Chondrocyte (in vitro differentiated cells): ENCODE measurements around the gene CNNM4. TPM values are rescaled to one million over a fixed set of nuclear protein-coding genes. Genes with fewer than 3 reads are reported as not detected.
A peak's percentile ranks its signal among the peaks of the same experiment; 100 is the strongest.

Experiments
- DNase-seq: peaks from one replicate; pipeline ENCODE4 v3.0.0; 2021; ENCODE audit warnings: mixed read lengths, low spot score
- H3K27ac Mint-ChIP-seq: one replicate; pipeline ENCODE4 v1.8.0; 2021; ENCODE audit warnings: mild to moderate bottlenecking, moderate library complexity, mixed read lengths; ENCODE audit not compliant: unreplicated experiment
- H3K27me3 Mint-ChIP-seq: 2 replicates; pipeline ENCODE4 v1.8.0; 2021; ENCODE audit warnings: low read depth, mixed read lengths
- H3K36me3 Mint-ChIP-seq: 2 replicates; pipeline ENCODE4 v1.8.0; 2021; ENCODE audit warnings: low read depth, mixed read lengths
- H3K4me1 Mint-ChIP-seq: 2 replicates; pipeline ENCODE4 v1.8.0; 2021; ENCODE audit warnings: low read depth, mild to moderate bottlenecking, mixed read lengths
- H3K4me3 Mint-ChIP-seq: one replicate; pipeline ENCODE4 v1.8.0; 2021; ENCODE audit warnings: mild to moderate bottlenecking, moderate library complexity, mixed read lengths; ENCODE audit not compliant: unreplicated experiment
- H3K9me3 Mint-ChIP-seq: 2 replicates; pipeline ENCODE4 v1.8.0; 2021; ENCODE audit warnings: low read depth, mixed read lengths
- total RNA-seq: library from RNA; stranded (reverse); gene quantifications from 3 replicates; pipeline ENCODE4 v1.2.1, GENCODE V29; 2021
- TF ChIP-seq, protein P1 (sequence below): fragments of 200-600 bp; sonication (generic); IDR thresholded peaks from 2 replicates; pipeline ENCODE4 v1.5.0; 2021; ENCODE audit warnings: antibody characterized with exemption, mild to moderate bottlenecking, moderate library complexity

Gene CNNM4
- total RNA-seq, 1 donor from 2014 or later, result 7.6 TPM

DNA sequence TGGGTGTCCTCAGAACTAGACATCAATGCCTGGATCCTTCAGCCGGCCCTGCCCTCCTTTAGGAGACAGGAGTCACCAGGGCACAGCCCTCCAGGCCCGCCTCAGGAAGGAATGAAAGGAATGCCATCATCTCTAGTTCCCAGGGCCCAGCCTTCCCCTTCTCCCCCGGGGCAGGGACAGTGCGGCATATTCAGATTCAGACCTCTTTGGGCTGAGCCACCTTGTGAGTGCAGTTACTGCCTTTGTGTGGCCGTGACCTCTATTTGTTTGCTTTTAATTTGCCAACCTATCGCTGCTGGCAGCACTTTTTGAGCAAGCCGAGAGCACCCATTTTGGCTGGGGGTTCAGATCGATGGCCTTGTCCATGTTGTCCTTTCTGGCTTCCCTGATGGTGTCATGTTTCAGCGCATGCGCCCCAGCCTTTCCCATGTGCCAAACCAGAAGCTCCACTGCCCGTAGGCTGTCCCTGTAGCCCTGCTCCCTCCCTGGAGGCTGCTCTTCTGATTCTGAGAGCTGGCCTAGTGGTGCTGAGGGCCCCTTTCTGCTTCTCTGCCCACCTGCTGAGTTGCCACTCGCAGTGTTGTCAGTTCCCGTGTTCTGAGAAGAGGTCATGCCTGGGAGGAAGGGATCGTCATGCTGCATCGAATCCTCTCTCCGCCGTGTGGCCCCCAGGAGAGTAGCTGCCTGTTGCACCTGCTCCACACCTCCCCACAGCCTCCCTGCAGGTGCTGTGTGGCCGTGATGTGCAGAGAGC, 72.2 kb downstream of the CNNM4 start:
- peaks cover 14% of the 10 kb centered on the region for H3K4me1 Mint-ChIP-seq
- TF ChIP-seq, protein P1, sequence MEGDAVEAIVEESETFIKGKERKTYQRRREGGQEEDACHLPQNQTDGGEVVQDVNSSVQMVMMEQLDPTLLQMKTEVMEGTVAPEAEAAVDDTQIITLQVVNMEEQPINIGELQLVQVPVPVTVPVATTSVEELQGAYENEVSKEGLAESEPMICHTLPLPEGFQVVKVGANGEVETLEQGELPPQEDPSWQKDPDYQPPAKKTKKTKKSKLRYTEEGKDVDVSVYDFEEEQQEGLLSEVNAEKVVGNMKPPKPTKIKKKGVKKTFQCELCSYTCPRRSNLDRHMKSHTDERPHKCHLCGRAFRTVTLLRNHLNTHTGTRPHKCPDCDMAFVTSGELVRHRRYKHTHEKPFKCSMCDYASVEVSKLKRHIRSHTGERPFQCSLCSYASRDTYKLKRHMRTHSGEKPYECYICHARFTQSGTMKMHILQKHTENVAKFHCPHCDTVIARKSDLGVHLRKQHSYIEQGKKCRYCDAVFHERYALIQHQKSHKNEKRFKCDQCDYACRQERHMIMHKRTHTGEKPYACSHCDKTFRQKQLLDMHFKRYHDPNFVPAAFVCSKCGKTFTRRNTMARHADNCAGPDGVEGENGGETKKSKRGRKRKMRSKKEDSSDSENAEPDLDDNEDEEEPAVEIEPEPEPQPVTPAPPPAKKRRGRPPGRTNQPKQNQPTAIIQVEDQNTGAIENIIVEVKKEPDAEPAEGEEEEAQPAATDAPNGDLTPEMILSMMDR, result no peak
- peak overlapping the region; percentile 89 for H3K27ac Mint-ChIP-seq
- peaks cover 11% of the 10 kb centered on the region for H3K36me3 Mint-ChIP-seq
- DNase-seq, result peak; percentile 80
- H3K4me3 Mint-ChIP-seq, result peak overlapping the region; percentile 52
- H3K9me3 Mint-ChIP-seq, result no peaks in the 10 kb centered on the region
- H3K27me3 Mint-ChIP-seq, result no peaks in the 10 kb centered on the region

DNA sequence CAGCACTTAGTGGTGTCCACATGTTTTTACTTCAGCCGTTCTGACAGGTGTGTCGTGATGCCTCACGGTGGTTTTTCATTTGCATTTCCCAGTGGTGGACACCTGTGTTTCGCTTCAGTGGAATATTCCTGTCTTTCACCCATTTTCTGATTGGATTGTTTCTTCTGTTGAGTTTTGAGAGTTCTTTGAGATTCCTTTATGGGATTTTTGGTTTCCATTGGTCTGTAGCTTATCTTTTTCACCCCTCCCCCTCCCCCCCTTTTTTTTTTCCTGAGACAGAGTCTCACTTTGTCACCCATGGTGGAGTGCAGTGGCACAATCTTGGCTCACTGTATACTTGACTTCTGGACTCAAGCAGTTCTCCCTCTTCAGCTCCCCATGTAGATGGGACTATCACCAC, 75.1 kb downstream of the CNNM4 start:
- H3K4me1 Mint-ChIP-seq, result peaks cover 14% of the 10 kb centered on the region
- no peaks in the 10 kb centered on the region for H3K27me3 Mint-ChIP-seq
- no peak for DNase-seq
- H3K9me3 Mint-ChIP-seq, result no peaks in the 10 kb centered on the region
- no peak overlapping the region for H3K27ac Mint-ChIP-seq
- H3K36me3 Mint-ChIP-seq, result no peaks in the 10 kb centered on the region
- no peak overlapping the region for H3K4me3 Mint-ChIP-seq
- TF ChIP-seq, protein P1, result no peak

DNA sequence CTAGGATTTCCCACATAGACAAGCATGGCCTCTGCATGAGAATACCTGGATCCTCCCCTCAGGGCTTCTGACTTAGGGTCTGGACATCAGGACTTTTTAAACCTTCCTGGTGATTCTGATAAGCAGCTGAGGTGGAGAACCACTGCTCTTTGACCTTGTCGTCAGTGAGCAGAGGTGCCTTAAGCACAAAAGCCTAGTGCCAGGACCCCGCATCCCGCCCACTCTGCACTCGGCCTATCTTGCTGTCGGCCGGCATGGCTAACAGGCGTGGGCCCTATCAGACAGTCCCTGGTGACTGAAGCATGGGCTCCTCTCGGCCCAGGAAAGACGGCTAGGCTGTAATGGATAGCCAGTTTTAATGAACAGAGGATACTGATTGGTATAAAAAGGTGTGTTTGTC, 76.9 kb downstream of the CNNM4 start:
- TF ChIP-seq, protein P1, result no peak
- Mint-ChIP-seq H3K4me1 (peaks cover 11% of the 10 kb centered on the region), H3K4me3 (no peak overlapping the region), H3K27me3 (no peaks in the 10 kb centered on the region), H3K9me3 (no peaks in the 10 kb centered on the region), H3K27ac (no peak overlapping the region), H3K36me3 (peaks cover 1% of the 10 kb centered on the region)
- peak; percentile 79 for DNase-seq

DNA sequence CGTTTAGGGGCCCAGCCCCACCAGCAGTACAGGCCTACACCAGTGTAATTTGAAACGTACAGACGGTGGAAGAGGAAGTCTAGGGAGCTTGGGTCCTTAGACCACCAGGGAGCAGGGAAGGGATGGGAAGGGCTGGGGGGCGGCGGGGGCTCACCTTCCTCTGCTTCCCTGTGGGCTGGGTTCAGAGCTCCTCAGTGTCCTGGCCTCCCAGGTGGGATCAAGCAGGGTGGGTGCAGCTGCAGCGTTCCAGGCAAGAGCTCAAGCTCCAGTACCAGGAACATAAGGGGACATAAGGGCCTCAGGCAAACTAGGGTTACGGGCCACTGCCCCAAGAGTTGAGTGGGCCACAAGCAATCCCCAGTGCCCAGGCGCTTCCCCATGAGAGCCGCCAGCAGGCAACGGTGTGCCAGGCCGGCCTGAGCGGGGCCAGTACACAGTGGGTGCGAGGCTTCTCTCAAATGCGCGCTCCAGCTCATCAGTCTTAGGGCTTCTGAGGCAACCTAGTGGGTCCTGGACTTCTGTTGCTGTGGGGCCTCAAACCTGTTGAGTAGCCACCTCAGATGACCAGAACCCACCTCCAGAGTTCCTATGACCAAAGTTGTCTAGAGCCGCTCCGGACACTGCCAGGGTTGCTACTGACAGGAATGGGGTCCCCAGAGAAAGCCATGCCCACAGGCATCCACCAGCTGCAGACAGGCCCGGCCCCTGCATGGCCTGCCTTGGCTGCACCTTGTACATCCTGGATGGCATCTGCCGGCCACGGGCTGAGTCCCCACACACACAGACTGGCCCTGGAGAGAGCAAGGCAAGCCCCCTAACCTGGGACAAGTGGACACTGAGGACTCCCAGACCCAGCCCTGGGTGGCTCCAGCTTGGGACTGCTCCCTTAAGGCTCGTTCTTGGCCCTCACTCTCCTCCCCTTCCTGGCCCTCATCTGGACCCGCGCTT, 77.9 kb downstream of the CNNM4 start:
- Mint-ChIP-seq H3K4me1 (peaks cover under 1% of the 10 kb centered on the region), H3K36me3 (peaks cover 1% of the 10 kb centered on the region), H3K9me3 (no peaks in the 10 kb centered on the region), H3K27ac (no peak overlapping the region), H3K4me3 (no peak overlapping the region), H3K27me3 (no peaks in the 10 kb centered on the region)
- TF ChIP-seq, protein P1, result no peak
- DNase-seq, result peak; percentile 85

DNA sequence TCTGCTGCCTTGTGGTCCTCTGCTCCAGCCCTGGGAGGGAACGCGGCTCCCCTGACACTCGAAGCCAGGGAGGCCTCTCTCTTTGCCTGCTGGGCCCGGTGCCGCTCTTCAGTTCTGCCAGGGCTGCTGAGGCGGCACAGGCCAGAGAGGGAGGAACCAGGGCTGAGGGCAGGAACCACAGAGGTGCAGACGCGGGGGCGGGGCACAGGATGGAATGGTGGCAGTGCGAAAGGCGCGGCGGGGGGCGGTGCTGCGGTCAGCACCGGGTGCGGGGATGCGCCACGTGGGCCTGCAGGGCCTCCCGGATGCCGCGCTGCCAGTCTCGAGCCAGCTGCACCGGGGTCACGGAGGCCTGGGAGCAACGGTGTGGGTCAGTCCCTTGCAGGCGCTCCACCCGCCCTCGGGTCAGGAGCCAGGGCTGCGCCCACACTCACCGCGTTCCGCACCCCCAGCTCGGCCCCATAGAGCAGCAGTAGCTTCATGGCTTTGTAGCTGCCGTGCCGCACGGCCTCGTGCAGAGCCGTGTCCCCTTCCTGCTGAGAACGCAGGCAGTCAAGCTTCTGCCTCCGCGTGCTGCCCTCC, 78.7 kb downstream of the CNNM4 start:
- peak; percentile 93 for DNase-seq
- Mint-ChIP-seq H3K36me3 (peaks cover 1% of the 10 kb centered on the region), H3K4me1 (no peaks in the 10 kb centered on the region), H3K27ac (no peak overlapping the region), H3K27me3 (no peaks in the 10 kb centered on the region), H3K4me3 (no peak overlapping the region), H3K9me3 (no peaks in the 10 kb centered on the region)
- TF ChIP-seq, protein P1, result no peak
